GM23248 (cell line): ENCODE data around the gene CFAP57. TPM values are rescaled to one million over a fixed set of nuclear protein-coding genes. Genes with fewer than 3 reads are reported as not detected.

ENCODE experiments used
- DNase-seq: peaks from one replicate; pipeline ENCODE4 v3.0.0-alpha.2; 2015
- H2AFZ ChIP-seq: fragments of 200-600 bp; sonication (generic); 2 replicates; pipeline ENCODE4 v1.6.1; 2016; ENCODE audit warnings: antibody characterized with exemption
- H3F3A ChIP-seq: fragments of 200-600 bp; sonication (generic); 2 replicates; pipeline ENCODE4 v1.6.1; 2016; ENCODE audit warnings: mild to moderate bottlenecking, antibody characterized with exemption, mixed run types; ENCODE audit not compliant: insufficient read depth
- H3K27ac ChIP-seq: fragments of 200-600 bp; sonication (generic); 2 replicates; pipeline ENCODE4 v1.5.1; 2016; ENCODE audit warnings: mild to moderate bottlenecking
- H3K27me3 ChIP-seq: fragments of 200-600 bp; sonication (generic); replicated peaks from 2 replicates; pipeline ENCODE4 v1.6.1; 2016; ENCODE audit warnings: mild to moderate bottlenecking; ENCODE audit not compliant: insufficient read depth
- H3K36me3 ChIP-seq: fragments of 200-600 bp; sonication (generic); 2 replicates; pipeline ENCODE4 v1.6.1; 2016; ENCODE audit warnings: low read depth, mild to moderate bottlenecking
- H3K4me1 ChIP-seq: fragments of 200-600 bp; sonication (generic); 2 replicates; pipeline ENCODE4 v1.6.1; 2016; ENCODE audit warnings: mild to moderate bottlenecking; ENCODE audit not compliant: insufficient read depth
- H3K4me2 ChIP-seq: fragments of 200-600 bp; sonication (generic); one replicate; pipeline ENCODE4 v1.6.1; 2016; ENCODE audit warnings: mild to moderate bottlenecking; ENCODE audit not compliant: unreplicated experiment
- H3K4me3 ChIP-seq: fragments of 200-600 bp; sonication (generic); 2 replicates; pipeline ENCODE4 v1.5.1; 2016; ENCODE audit warnings: mild to moderate bottlenecking
- H3K79me2 ChIP-seq: fragments of 200-600 bp; sonication (generic); 2 replicates; pipeline ENCODE4 v1.6.1; 2016; ENCODE audit warnings: mild to moderate bottlenecking; ENCODE audit not compliant: insufficient read depth
- H3K9ac ChIP-seq: fragments of 200-600 bp; sonication (generic); 2 replicates; pipeline ENCODE4 v1.6.1; 2016; ENCODE audit warnings: mild to moderate bottlenecking
- H3K9me2 ChIP-seq: fragments of 200-600 bp; sonication (generic); 2 replicates; pipeline ENCODE4 v1.6.1; 2016; ENCODE audit warnings: mixed run types, mild to moderate bottlenecking, moderate library complexity; ENCODE audit not compliant: insufficient read depth
- H3K9me3 ChIP-seq: fragments of 200-600 bp; sonication (generic); one replicate; pipeline ENCODE4 v1.6.1; 2017; ENCODE audit warnings: low read depth
- H4K20me1 ChIP-seq: fragments of 200-600 bp; sonication (generic); 2 replicates; pipeline ENCODE4 v1.6.0; 2016; ENCODE audit not compliant: insufficient read depth
- EZH2 ChIP-seq: fragments of 200-600 bp; sonication (generic); IDR thresholded peaks from 2 replicates; pipeline ENCODE4 v1.6.1; 2018; ENCODE audit warnings: antibody characterized with exemption, mild to moderate bottlenecking; ENCODE audit not compliant: insufficient read depth, poor library complexity, severe bottlenecking
- EZH2phosphoT487 ChIP-seq: fragments of 200-600 bp; sonication (generic); IDR thresholded peaks from 2 replicates; pipeline ENCODE4 v1.6.1; 2018; ENCODE audit warnings: antibody characterized with exemption, moderate library complexity, mild to moderate bottlenecking, low read depth; ENCODE audit not compliant: insufficient read depth
- WGBS, 2 experiments: methylation state at CpG; one replicate each; pipeline ENCODE4 v1.1.6; 2015 to 2017; ENCODE audit warnings: low lambda C conversion rate in 2 of 2, low coverage in 1 of 2; ENCODE audit errors: missing lambda C conversion rate in 2 of 2; 5-methylcytosine and 5-hydroxymethylcytosine counted together
- in situ Hi-C: fragments of 300-500 bp; cut with MboI; formaldehyde crosslinking; loops from 2 replicates; pipeline ENCODE4 v1.15.0; 2020
- polyA plus RNA-seq: library from polyadenylated mRNA; unstranded; fragments of >200 nt; fragmentation: Nextera tagmentation; extraction: Ambion mirVana; gene quantifications from 2 replicates; pipeline ENCODE4 v1.2.1, GENCODE V29; 2016
- total RNA-seq: library from RNA; depleted of rRNA; stranded (reverse); fragments of >200 nt; shearing (Covaris generic); gene quantifications from 2 replicates; pipeline ENCODE4 v1.2.3, GENCODE V29; 2014

The CFAP57 gene
- total and polyA plus RNA-seq, 2 experiments from 2014 or later, result 0.32 to 0.35 TPM

- Histone ChIP-seq H3F3A (no peaks in the 10 kb centered on the region), H3K4me3 (no peak overlapping the region), H3K36me3 (no peaks in the 10 kb centered on the region), H2AFZ (no peak overlapping the region), H3K4me2 (no peak overlapping the region), H3K9me2 (no peaks in the 10 kb centered on the region), H3K79me2 (no peaks in the 10 kb centered on the region), H3K9ac (no peak overlapping the region), H3K4me1 (no peaks in the 10 kb centered on the region), H3K27me3 (no peaks in the 10 kb centered on the region), H3K27ac (no peak overlapping the region), H3K9me3 (peaks cover 8% of the 10 kb centered on the region), H4K20me1 (no peaks in the 10 kb centered on the region)
- DNase-seq, result no peak
- in situ Hi-C loops, result no loop called here
- no peak for TF ChIP-seq EZH2phosphoT487
- no peak for TF ChIP-seq EZH2
These were observed 22.4 kb downstream of the CFAP57 start for GRCh38 chr1:43194509-43194908.

- Histone ChIP-seq H3K27ac (no peak overlapping the region), H3K36me3 (no peaks in the 10 kb centered on the region), H3K27me3 (no peaks in the 10 kb centered on the region), H3K4me1 (no peaks in the 10 kb centered on the region), H3K9me3 (peaks cover 5% of the 10 kb centered on the region), H3F3A (no peaks in the 10 kb centered on the region), H3K9ac (no peak overlapping the region), H2AFZ (no peak overlapping the region), H3K4me2 (no peak overlapping the region), H4K20me1 (no peaks in the 10 kb centered on the region), H3K4me3 (no peak overlapping the region), H3K79me2 (no peaks in the 10 kb centered on the region), H3K9me2 (no peaks in the 10 kb centered on the region)
- in situ Hi-C loops, result no loop called here
- DNase-seq, result no peak
- 82 to 85% methylated on average over 7 of the region's 7 CpGs for WGBS, 2 experiments
- TF ChIP-seq EZH2phosphoT487 (no peak), EZH2 (no peak)
These were observed 25.4 kb downstream of the CFAP57 start for GRCh38 chr1:43197343-43198127.

- Histone ChIP-seq H3K27me3 (no peaks in the 10 kb centered on the region), H3K4me2 (no peak overlapping the region), H3K9me2 (no peaks in the 10 kb centered on the region), H3K9ac (no peak overlapping the region), H2AFZ (no peak overlapping the region), H3K27ac (no peak overlapping the region), H3K79me2 (no peaks in the 10 kb centered on the region), H4K20me1 (no peaks in the 10 kb centered on the region), H3K9me3 (peaks cover 5% of the 10 kb centered on the region), H3K36me3 (no peaks in the 10 kb centered on the region), H3K4me3 (no peak overlapping the region), H3F3A (no peaks in the 10 kb centered on the region), H3K4me1 (no peaks in the 10 kb centered on the region)
- DNase-seq, result no peak
- TF ChIP-seq EZH2phosphoT487, result no peak
- in situ Hi-C loops, result no loop called here
- 45 to 47% methylated on average over 8 of the region's 8 CpGs for WGBS, 2 experiments
These were observed 27.1 kb downstream of the CFAP57 start for GRCh38 chr1:43199093-43199726.

GRCh38 chr1:43203859-43204258 lies 31.7 kb downstream of the CFAP57 start:
- no peaks in the 10 kb centered on the region for H3K9me2 ChIP-seq
- no peaks in the 10 kb centered on the region for H3K36me3 ChIP-seq
- no peak overlapping the region for H3K4me2 ChIP-seq
- H3K4me1 ChIP-seq, result peaks cover 27% of the 10 kb centered on the region
- no peak for DNase-seq
- peaks cover 29% of the 10 kb centered on the region for H3F3A ChIP-seq
- no peaks in the 10 kb centered on the region for H3K9me3 ChIP-seq
- H3K79me2 ChIP-seq, result no peaks in the 10 kb centered on the region
- WGBS, 2 experiments, result 97 to 99% methylated on average over 3 of the region's 3 CpGs
- H3K9ac ChIP-seq, result no peak overlapping the region
- no peak for TF ChIP-seq EZH2phosphoT487
- TF ChIP-seq EZH2, result no peak
- H3K4me3 ChIP-seq, result no peak overlapping the region
- no peaks in the 10 kb centered on the region for H3K27me3 ChIP-seq
- in situ Hi-C loops, result no loop called here
- H3K27ac ChIP-seq, result no peak overlapping the region
- no peak overlapping the region for H2AFZ ChIP-seq
- no peaks in the 10 kb centered on the region for H4K20me1 ChIP-seq
